ENCODE data around the gene SLC17A9.

The SLC17A9 gene

DNA sequence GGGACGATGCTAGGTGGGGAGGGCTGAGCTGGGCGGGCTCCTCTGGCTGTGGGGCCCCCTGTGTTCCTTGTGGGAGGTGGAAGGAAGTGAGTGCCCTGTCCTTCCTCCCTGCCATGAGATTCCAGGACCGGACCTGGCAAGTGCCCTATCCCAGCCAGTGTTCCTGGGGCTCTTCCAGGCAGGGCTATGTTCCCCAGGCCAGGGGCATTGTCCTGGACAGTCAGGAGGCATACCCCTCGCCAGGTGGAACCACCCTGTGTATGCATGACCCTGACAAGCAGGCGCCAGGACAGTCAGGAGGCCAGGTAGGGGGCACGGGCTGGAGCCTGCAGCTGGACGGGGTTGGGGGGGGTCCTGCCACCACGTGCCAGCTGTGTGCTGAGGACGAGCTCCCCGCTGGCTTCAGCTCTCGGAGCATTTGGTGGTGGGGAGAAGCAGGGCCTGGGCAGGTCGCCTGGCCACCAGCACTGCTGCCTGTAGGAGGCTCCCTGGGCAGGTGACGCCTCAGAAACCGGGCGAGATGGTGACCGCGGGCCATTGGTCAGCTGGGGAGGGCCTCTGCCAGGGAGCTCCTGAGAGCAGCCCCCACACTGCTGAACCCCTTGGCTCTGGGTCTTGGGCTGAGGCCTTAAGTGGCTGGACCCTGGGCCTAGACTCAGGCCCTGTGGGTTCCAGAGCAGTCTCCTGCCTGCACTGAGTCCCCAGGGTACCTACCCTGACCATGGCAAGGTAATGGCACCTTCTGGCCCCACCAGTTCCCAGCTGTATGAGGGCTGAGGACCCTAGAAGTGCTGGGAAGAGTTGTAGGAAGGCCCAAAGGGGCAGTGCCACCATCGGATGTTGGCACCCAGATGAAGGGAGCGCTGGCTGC lies 694 bp downstream of the SLC17A9 start:
- H3K4me3 ChIP-seq (ENCODE audit: control insufficient read depth, low read depth, low read length), result peak overlapping the region; percentile 52
- no peak for DNase-seq (ENCODE audit: low read depth)
- TF ChIP-seq, protein P1, sequence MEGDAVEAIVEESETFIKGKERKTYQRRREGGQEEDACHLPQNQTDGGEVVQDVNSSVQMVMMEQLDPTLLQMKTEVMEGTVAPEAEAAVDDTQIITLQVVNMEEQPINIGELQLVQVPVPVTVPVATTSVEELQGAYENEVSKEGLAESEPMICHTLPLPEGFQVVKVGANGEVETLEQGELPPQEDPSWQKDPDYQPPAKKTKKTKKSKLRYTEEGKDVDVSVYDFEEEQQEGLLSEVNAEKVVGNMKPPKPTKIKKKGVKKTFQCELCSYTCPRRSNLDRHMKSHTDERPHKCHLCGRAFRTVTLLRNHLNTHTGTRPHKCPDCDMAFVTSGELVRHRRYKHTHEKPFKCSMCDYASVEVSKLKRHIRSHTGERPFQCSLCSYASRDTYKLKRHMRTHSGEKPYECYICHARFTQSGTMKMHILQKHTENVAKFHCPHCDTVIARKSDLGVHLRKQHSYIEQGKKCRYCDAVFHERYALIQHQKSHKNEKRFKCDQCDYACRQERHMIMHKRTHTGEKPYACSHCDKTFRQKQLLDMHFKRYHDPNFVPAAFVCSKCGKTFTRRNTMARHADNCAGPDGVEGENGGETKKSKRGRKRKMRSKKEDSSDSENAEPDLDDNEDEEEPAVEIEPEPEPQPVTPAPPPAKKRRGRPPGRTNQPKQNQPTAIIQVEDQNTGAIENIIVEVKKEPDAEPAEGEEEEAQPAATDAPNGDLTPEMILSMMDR (conservative IDR thresholded peaks at IDR 0.05; ENCODE audit: control insufficient read depth, insufficient read depth, low read depth, low read length), result no peak

DNA sequence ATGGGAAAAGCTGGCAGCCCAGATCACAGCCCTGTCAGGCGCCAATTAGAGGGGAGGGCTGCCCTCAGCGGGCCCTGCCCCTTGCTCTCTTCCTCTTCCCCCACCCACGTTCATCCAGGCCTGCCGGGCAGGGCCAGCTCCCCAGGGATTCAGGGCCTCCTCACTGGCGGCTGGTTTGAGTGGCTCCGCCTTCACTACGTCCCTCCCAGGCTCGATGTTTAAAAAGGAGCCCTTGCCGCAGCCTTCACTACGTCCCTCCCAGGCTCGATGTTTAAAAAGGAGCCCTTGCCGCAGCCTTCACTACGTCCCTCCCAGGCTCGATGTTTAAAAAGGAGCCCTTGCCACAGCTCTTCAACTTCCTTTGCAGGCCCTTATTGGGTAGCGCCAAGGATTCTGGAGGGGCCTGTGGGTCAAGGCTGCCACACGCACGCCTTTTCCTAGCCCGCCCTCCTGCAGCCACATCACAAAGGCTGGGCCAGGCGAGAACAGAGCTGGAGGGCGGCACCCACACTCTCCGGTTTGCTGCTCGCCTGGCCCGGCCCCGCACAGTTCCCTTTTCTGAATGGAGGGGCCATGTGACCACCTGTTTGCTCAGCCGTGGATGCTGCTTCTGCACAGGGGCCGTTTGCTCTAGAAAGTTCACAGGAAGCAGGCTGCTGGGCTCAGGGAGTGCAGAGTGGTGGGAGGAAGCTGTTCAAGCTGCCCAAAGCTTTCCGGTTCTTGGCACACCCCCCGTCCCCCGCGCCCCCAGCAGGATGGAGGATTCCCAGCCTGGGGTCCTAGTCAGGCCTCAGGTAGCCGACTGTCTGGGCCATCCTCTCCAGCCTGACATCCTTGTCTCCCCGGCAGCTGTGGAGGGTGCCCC lies 1.6 kb downstream of the SLC17A9 start:
- TF ChIP-seq, protein P1 (conservative IDR thresholded peaks at IDR 0.05; ENCODE audit: control insufficient read depth, insufficient read depth, low read depth, low read length), result no peak
- peak; percentile 81 for DNase-seq (ENCODE audit: low read depth)
- H3K4me3 ChIP-seq (ENCODE audit: control insufficient read depth, low read depth, low read length), result peak overlapping the region; percentile 52

DNA sequence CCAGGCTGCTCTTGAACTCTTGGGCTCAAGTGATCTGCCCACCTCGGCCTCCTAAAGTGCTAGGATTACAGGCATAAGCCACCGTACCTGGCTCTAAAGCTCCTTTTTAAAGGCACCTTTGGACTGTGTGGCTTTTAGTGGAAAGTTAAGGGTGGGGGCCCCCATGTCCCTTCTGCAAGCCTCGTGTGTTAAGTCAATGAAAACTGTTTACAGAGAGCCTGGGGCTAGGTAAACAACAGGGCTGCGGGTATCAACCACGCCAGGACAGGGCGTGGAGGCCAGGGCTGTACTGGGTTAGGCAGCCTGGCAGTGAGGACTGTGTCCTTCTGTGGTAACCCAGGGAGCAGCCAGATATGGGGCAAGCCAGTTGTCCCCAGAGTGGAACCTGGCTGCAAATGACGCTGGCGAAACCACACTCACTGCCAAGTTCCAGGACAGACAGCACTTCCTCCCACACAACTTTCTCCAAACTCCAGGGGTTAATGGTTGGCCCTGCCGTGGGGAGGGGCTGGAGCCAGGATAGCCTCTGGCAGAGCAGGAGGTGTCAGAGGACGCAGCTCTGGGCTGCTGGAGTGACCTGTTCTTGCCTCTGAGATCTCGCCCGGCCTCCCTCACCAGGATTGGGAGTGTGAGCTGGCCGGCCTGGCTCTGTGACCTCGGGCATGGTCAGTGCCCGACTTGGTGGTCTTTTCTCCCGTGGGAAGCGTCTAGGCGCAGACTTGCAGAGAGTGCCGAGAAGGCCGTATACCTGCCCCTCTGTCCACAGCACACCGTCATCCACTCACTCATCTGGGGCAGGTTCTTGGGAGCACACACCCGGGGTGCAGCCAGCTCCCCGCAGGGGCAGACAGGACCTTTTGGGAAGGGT lies 3.2 kb downstream of the SLC17A9 start:
- H3K4me3 ChIP-seq (ENCODE audit: control insufficient read depth, low read depth, low read length), result no peak overlapping the region
- TF ChIP-seq, protein P1 (conservative IDR thresholded peaks at IDR 0.05; ENCODE audit: control insufficient read depth, insufficient read depth, low read depth, low read length), result no peak
- DNase-seq (ENCODE audit: low read depth), result no peak

DNA sequence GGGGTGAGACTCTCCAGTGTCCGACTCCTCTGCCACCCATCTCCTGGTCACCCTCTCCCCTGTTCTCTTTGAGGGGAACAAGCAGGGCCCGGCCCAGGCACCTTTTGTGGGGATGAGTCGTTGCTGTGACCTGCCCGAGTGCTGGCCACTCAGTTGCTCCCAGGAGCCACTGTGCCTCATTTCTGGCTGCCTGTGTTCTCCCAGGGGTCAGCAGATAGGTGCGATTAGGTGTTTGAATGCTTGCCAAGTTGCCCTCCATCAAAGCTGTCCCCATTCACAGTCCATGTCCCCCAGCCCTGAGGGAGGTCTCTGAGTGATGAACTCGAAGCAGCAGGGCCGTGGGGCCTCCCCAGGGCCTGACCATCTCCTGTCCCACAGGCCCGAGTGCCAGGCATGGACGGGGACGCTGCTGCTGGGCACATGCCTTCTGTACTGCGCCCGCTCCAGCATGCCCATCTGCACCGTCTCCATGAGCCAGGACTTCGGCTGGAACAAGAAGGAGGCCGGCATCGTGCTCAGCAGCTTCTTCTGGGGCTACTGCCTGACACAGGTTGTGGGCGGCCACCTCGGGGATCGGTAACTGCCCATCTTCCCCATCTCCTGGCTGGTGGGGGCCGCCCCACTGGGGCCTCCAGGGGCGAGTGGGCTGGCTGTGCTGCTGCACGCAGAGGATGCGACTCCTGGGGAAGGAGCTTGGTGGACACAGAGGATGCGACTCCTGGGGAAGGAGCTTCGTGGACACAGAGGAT lies 4.1 kb downstream of the SLC17A9 start:
- H3K4me3 ChIP-seq (ENCODE audit: control insufficient read depth, low read depth, low read length), result no peak overlapping the region
- no peak for DNase-seq (ENCODE audit: low read depth)
- TF ChIP-seq, protein P1 (conservative IDR thresholded peaks at IDR 0.05; ENCODE audit: control insufficient read depth, insufficient read depth, low read depth, low read length), result no peak

DNA sequence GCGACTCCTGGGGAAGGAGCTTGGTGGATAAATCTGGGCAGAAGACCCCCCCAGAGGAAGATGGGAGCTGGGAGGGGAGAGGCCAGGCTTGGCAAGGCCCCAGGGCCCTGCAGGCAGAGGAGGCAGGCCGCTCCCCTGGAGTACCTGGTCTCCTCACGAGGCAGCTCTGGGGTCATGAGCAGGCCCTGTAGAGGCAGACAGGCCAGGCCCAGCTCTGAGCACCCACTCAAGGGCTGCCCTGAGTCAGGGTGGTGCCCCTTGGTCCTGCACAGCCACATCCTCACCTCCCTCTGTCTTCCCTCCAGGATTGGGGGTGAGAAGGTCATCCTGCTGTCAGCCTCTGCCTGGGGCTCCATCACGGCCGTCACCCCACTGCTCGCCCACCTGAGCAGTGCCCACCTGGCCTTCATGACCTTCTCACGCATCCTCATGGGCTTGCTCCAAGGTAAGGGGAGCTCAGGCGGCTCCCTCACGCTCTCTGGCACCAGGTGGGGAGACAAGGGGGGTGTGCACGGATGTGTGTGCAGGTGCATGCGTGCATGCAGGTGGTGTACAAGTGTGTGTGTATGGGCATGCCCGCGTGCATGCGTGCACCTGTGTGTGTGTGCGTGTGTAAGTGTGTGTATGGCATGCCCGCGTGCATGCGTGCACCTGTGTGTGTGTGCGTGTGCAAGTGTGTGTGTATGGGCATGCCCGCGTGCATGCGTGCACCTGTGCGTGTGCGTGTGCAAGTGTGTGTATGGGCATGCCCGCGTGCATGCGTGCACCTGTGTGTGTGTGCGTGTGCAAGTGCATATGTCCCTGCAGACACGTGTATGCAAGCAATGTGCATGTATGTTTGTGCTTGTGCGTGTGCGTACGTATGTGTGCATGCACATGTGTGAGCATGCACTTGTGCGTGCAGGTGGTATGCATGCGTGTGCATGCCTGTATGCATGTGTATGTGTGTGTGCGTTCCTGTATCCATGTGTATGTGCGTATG lies 4.9 kb downstream of the SLC17A9 start:
- no peak overlapping the region for H3K4me3 ChIP-seq (ENCODE audit: control insufficient read depth, low read depth, low read length)
- TF ChIP-seq, protein P1 (conservative IDR thresholded peaks at IDR 0.05; ENCODE audit: control insufficient read depth, insufficient read depth, low read depth, low read length), result no peak
- DNase-seq (ENCODE audit: low read depth), result no peak

Data from fibroblast of mammary gland (primary cell).